ENCODE data around the gene FBXL22. TPM values are rescaled to one million over a fixed set of nuclear protein-coding genes. Genes with fewer than 3 reads are reported as not detected.

The FBXL22 gene
- total RNA-seq = under 1 TPM; 0.43 to 0.44 TPM

GRCh38 chr15:63597038-63597790 lies at the start of gene FBXL22:
Gene FBXL22, plus strand, starts transcription at chr15:63597387. Its CDS starts 6 bp downstream, at chr15:63597393.
- no peak for DNase-seq
- CTCF ChIA-PET = interaction anchor here (1.1 to 8.6 kb wide), 4 partner anchors 24 to 131 kb away, joined by 3 to 101 read pairs (median 11); no protein-coding TSS in a partner anchor
- Mint-ChIP-seq H3K4me3 (no peak within 1 kb of the TSS), H3K9me3 (no peaks in the 10 kb centered on the region), H3K27me3 (ENCODE audit: low read depth) (no peaks in the 10 kb centered on the region), H3K27ac (peak within 1 kb of the TSS; percentile 33), H3K4me1 (ENCODE audit: low read depth) (peaks cover 69% of the 10 kb centered on the region), H3K36me3 (ENCODE audit: low read depth) (peaks cover 13% of the 10 kb centered on the region)
- intact Hi-C loops (cut with micrococcal nuclease) = no loop called here

GRCh38 chr15:63551400-63551799 lies 45.8 kb upstream of the FBXL22 start:
- Mint-ChIP-seq H3K9me3 (no peaks in the 10 kb centered on the region), H3K4me3 (no peak overlapping the region), H3K27ac (no peak overlapping the region), H3K4me1 (ENCODE audit: low read depth) (peaks cover 42% of the 10 kb centered on the region), H3K27me3 (ENCODE audit: low read depth) (no peaks in the 10 kb centered on the region), H3K36me3 (ENCODE audit: low read depth) (peaks cover 11% of the 10 kb centered on the region)
- no peak for DNase-seq
- intact Hi-C loops (cut with micrococcal nuclease) = no loop called here
- CTCF ChIA-PET = no interaction called here

GRCh38 chr15:63553388-63553791 lies 43.8 kb upstream of the FBXL22 start:
- H3K4me1 Mint-ChIP-seq (ENCODE audit: low read depth) = peaks cover 43% of the 10 kb centered on the region
- no peak overlapping the region for H3K27ac Mint-ChIP-seq
- H3K9me3 Mint-ChIP-seq = no peaks in the 10 kb centered on the region
- H3K4me3 Mint-ChIP-seq = no peak overlapping the region
- no peaks in the 10 kb centered on the region for H3K27me3 Mint-ChIP-seq (ENCODE audit: low read depth)
- CTCF ChIA-PET = interaction anchor here (0.6 to 2.1 kb wide), 11 partner anchors 9 to 87 kb away, joined by 3 to 14 read pairs (median 3); partner anchors contain the start of gene FBXL22
- peak; percentile 24 for DNase-seq
- H3K36me3 Mint-ChIP-seq (ENCODE audit: low read depth) = peaks cover 21% of the 10 kb centered on the region
- intact Hi-C loops (cut with micrococcal nuclease) = no loop called here

GRCh38 chr15:63554337-63554927 lies 42.8 kb upstream of the FBXL22 start:
- Mint-ChIP-seq H3K27ac (no peak overlapping the region), H3K4me1 (ENCODE audit: low read depth) (peaks cover 46% of the 10 kb centered on the region), H3K27me3 (ENCODE audit: low read depth) (no peaks in the 10 kb centered on the region), H3K4me3 (no peak overlapping the region), H3K36me3 (ENCODE audit: low read depth) (peaks cover 27% of the 10 kb centered on the region), H3K9me3 (no peaks in the 10 kb centered on the region)
- DNase-seq = no peak
- intact Hi-C loops (cut with micrococcal nuclease) = no loop called here
- CTCF ChIA-PET = interaction anchor here (0.8 to 2.1 kb wide), 3 partner anchors 23 to 87 kb away, joined by 3 to 14 read pairs (median 6); no protein-coding TSS in a partner anchor

- H3K4me1 Mint-ChIP-seq (ENCODE audit: low read depth) = peaks cover 54% of the 10 kb centered on the region
- DNase-seq = no peak
- CTCF ChIA-PET = no interaction called here
- no peak overlapping the region for H3K27ac Mint-ChIP-seq
- intact Hi-C loops (cut with micrococcal nuclease) = no loop called here
- H3K27me3 Mint-ChIP-seq (ENCODE audit: low read depth) = no peaks in the 10 kb centered on the region
- peaks cover 33% of the 10 kb centered on the region for H3K36me3 Mint-ChIP-seq (ENCODE audit: low read depth)
- H3K4me3 Mint-ChIP-seq = no peak overlapping the region
- no peaks in the 10 kb centered on the region for H3K9me3 Mint-ChIP-seq
Measured at GRCh38 chr15:63555507-63555906, 41.7 kb upstream of the FBXL22 start.

- no peaks in the 10 kb centered on the region for H3K27me3 Mint-ChIP-seq (ENCODE audit: low read depth)
- H3K9me3 Mint-ChIP-seq = no peaks in the 10 kb centered on the region
- peaks cover 39% of the 10 kb centered on the region for H3K36me3 Mint-ChIP-seq (ENCODE audit: low read depth)
- intact Hi-C loops (cut with micrococcal nuclease) = no loop called here
- H3K4me1 Mint-ChIP-seq (ENCODE audit: low read depth) = peaks cover 62% of the 10 kb centered on the region
- H3K27ac Mint-ChIP-seq = peak overlapping the region; percentile 41
- no peak for DNase-seq
- CTCF ChIA-PET = interaction anchor here (1.0 kb wide), 1 partner anchor 89 kb away, joined by 3 read pairs; no protein-coding TSS in a partner anchor
- H3K4me3 Mint-ChIP-seq = no peak overlapping the region
Measured at GRCh38 chr15:63556246-63556645, 40.9 kb upstream of the FBXL22 start.

- intact Hi-C loops (cut with micrococcal nuclease) = no loop called here
- Mint-ChIP-seq H3K27ac (no peak overlapping the region), H3K9me3 (no peaks in the 10 kb centered on the region), H3K4me3 (no peak overlapping the region), H3K27me3 (ENCODE audit: low read depth) (no peaks in the 10 kb centered on the region), H3K4me1 (ENCODE audit: low read depth) (peaks cover 66% of the 10 kb centered on the region), H3K36me3 (ENCODE audit: low read depth) (peaks cover 41% of the 10 kb centered on the region)
- CTCF ChIA-PET = interaction anchor here (1.0 to 1.1 kb wide), 2 partner anchors 21 to 90 kb away, joined by 3 read pairs; no protein-coding TSS in a partner anchor
- DNase-seq = no peak
Measured at GRCh38 chr15:63556736-63557135, 40.5 kb upstream of the FBXL22 start.

GRCh38 chr15:63559753-63560152 lies 37.4 kb upstream of the FBXL22 start:
- intact Hi-C loops (cut with micrococcal nuclease) = loop anchor here (1.0 to 2.0 kb wide), 3 partner anchors 33 to 80 kb away; no protein-coding TSS in a partner anchor
- H3K4me3 Mint-ChIP-seq = no peak overlapping the region
- no peak overlapping the region for H3K27ac Mint-ChIP-seq
- no peak for DNase-seq
- no peaks in the 10 kb centered on the region for H3K9me3 Mint-ChIP-seq
- H3K27me3 Mint-ChIP-seq (ENCODE audit: low read depth) = no peaks in the 10 kb centered on the region
- CTCF ChIA-PET = interaction anchor here (1.1 kb wide), 1 partner anchor 16 kb away, joined by 4 read pairs; no protein-coding TSS in a partner anchor
- H3K4me1 Mint-ChIP-seq (ENCODE audit: low read depth) = peaks cover 43% of the 10 kb centered on the region
- H3K36me3 Mint-ChIP-seq (ENCODE audit: low read depth) = peaks cover 48% of the 10 kb centered on the region

- peak overlapping the region; percentile 55 for H3K27ac Mint-ChIP-seq
- peak; percentile 78 for DNase-seq
- CTCF ChIA-PET = interaction anchor here (1.0 to 1.1 kb wide), 2 partner anchors 17 to 75 kb away, joined by 3 to 4 read pairs; no protein-coding TSS in a partner anchor
- H3K27me3 Mint-ChIP-seq (ENCODE audit: low read depth) = no peaks in the 10 kb centered on the region
- H3K9me3 Mint-ChIP-seq = no peaks in the 10 kb centered on the region
- H3K36me3 Mint-ChIP-seq (ENCODE audit: low read depth) = peaks cover 44% of the 10 kb centered on the region
- peaks cover 40% of the 10 kb centered on the region for H3K4me1 Mint-ChIP-seq (ENCODE audit: low read depth)
- intact Hi-C loops (cut with micrococcal nuclease) = loop anchor here (1.0 to 2.0 kb wide), 3 partner anchors 32 to 82 kb away; no protein-coding TSS in a partner anchor
- no peak overlapping the region for H3K4me3 Mint-ChIP-seq
Measured at GRCh38 chr15:63560741-63561448, 36.3 kb upstream of the FBXL22 start.

GRCh38 chr15:63564093-63564492 lies 33.1 kb upstream of the FBXL22 start:
- H3K27ac Mint-ChIP-seq = no peak overlapping the region
- H3K9me3 Mint-ChIP-seq = no peaks in the 10 kb centered on the region

GRCh38 chr15:63565536-63566186 lies 31.5 kb upstream of the FBXL22 start:
- no peaks in the 10 kb centered on the region for H3K9me3 Mint-ChIP-seq
- DNase-seq = no peak
- intact Hi-C loops (cut with micrococcal nuclease) = no loop called here
- CTCF ChIA-PET = interaction anchor here (1.0 to 1.5 kb wide), 2 partner anchors 13 to 502 kb away, joined by 3 to 6 read pairs; no protein-coding TSS in a partner anchor
- no peaks in the 10 kb centered on the region for H3K27me3 Mint-ChIP-seq (ENCODE audit: low read depth)
- H3K36me3 Mint-ChIP-seq (ENCODE audit: low read depth) = peaks cover 26% of the 10 kb centered on the region
- no peak overlapping the region for H3K27ac Mint-ChIP-seq
- H3K4me1 Mint-ChIP-seq (ENCODE audit: low read depth) = peaks cover 28% of the 10 kb centered on the region
- no peak overlapping the region for H3K4me3 Mint-ChIP-seq

More at GRCh38 chr15:63564093-63564492, 33.1 kb upstream of the FBXL22 start:
- Mint-ChIP-seq H3K27me3 (ENCODE audit: low read depth) (no peaks in the 10 kb centered on the region), H3K4me1 (ENCODE audit: low read depth) (peaks cover 44% of the 10 kb centered on the region), H3K36me3 (ENCODE audit: low read depth) (peaks cover 34% of the 10 kb centered on the region), H3K4me3 (no peak overlapping the region)
- DNase-seq = no peak
- intact Hi-C loops (cut with micrococcal nuclease) = no loop called here
- CTCF ChIA-PET = interaction anchor here (0.9 to 1.5 kb wide), 3 partner anchors 11 to 504 kb away, joined by 3 to 6 read pairs (median 3); no protein-coding TSS in a partner anchor

All from activated naive CD4-positive, alpha-beta T cell treated with anti-CD3 and anti-CD28 coated beads for 36 hours (primary cell).